HepG2 (cell line): ENCODE data around the gene HELB. TPM values are rescaled to one million over a fixed set of nuclear protein-coding genes. Genes with fewer than 3 reads are reported as not detected.

Experiments
- ATRX ChIP-seq: sonication (generic); formaldehyde crosslinking; IDR thresholded peaks from 2 replicates; pipeline ENCODE4 v1.4.0; 2020; ENCODE audit warnings: missing genetic modification reagents, borderline replicate concordance
- CENPX ChIP-seq: sonication (generic); formaldehyde crosslinking; IDR thresholded peaks from 2 replicates; pipeline ENCODE4 v1.9.0; 2021; ENCODE audit warnings: mild to moderate bottlenecking, missing genetic modification reagents, moderate library complexity
- CHCHD3 ChIP-seq: sonication (generic); formaldehyde crosslinking; IDR thresholded peaks from 2 replicates; pipeline ENCODE4 v1.8.0; 2022; ENCODE audit warnings: mild to moderate bottlenecking, missing genetic modification reagents, moderate library complexity
- HMGA1 ChIP-seq: sonication (generic); formaldehyde crosslinking; conservative IDR thresholded peaks from 2 replicates; pipeline ENCODE4 v1.4.0; 2020; ENCODE audit warnings: missing genetic modification reagents
- KDM1A ChIP-seq: IDR thresholded peaks from 2 replicates; pipeline ENCODE4 v1.6.1; 2016; ENCODE audit warnings: missing compliant biosample characterization
- KDM2A ChIP-seq: sonication (generic); formaldehyde crosslinking; IDR thresholded peaks from 2 replicates; pipeline ENCODE4 v1.4.0; 2020; ENCODE audit warnings: low read depth, missing genetic modification reagents, borderline replicate concordance
- PCBP2 ChIP-seq: fragments of 200-400 bp; formaldehyde crosslinking; optimal IDR thresholded peaks from 2 replicates; pipeline ENCODE3; 2018; ENCODE audit warnings: low read length, low read depth; ENCODE audit not compliant: poor library complexity, severe bottlenecking
- POLR2AphosphoS5 ChIP-seq: IDR thresholded peaks from 2 replicates; pipeline ENCODE4 v1.6.1; 2012; ENCODE audit warnings: low read depth, low read length
- RFX1 ChIP-seq: fragments of 450-650 bp; IDR thresholded peaks from 2 replicates; pipeline ENCODE4 v1.6.1; 2017
- SSRP1 ChIP-seq: IDR thresholded peaks from 2 replicates; pipeline ENCODE4 v1.6.1; 2016; ENCODE audit warnings: control low read depth
- TCF7 ChIP-seq: sonication (generic); IDR thresholded peaks from 2 replicates; pipeline ENCODE4 v1.6.1; 2016; ENCODE audit warnings: antibody characterized with exemption, low read depth
- TEAD2 ChIP-seq: sonication (generic); formaldehyde crosslinking; IDR thresholded peaks from 2 replicates; pipeline ENCODE4 v1.9.0; 2021; ENCODE audit warnings: missing genetic modification reagents
- ZMYM2 ChIP-seq: sonication (generic); formaldehyde crosslinking; IDR thresholded peaks from 2 replicates; pipeline ENCODE4 v1.8.0; 2022; ENCODE audit warnings: mild to moderate bottlenecking, missing genetic modification reagents
- ZNF256 ChIP-seq: sonication (generic); formaldehyde crosslinking; conservative IDR thresholded peaks from 2 replicates; pipeline ENCODE4 v1.4.0; 2020; ENCODE audit warnings: missing genetic modification reagents
- ZNF263 ChIP-seq: sonication (generic); formaldehyde crosslinking; IDR thresholded peaks from 2 replicates; pipeline ENCODE4 v1.4.0; 2020; ENCODE audit warnings: missing genetic modification reagents
- ZNF563 ChIP-seq: sonication (generic); formaldehyde crosslinking; IDR thresholded peaks from 2 replicates; pipeline ENCODE4 v1.8.0; 2022; ENCODE audit warnings: mild to moderate bottlenecking, moderate library complexity, missing genetic modification reagents
- ZNF652 ChIP-seq: IDR thresholded peaks from 2 replicates; pipeline ENCODE4 v1.6.1; 2016; ENCODE audit warnings: low read depth, borderline replicate concordance
- ZNF709 ChIP-seq: sonication (generic); formaldehyde crosslinking; IDR thresholded peaks from 2 replicates; pipeline ENCODE4 v1.5.0; 2020; ENCODE audit warnings: mild to moderate bottlenecking, missing genetic modification reagents
- ZNF761 ChIP-seq: sonication (generic); formaldehyde crosslinking; conservative IDR thresholded peaks from 2 replicates; pipeline ENCODE4 v1.4.0; 2020; ENCODE audit warnings: mild to moderate bottlenecking, missing genetic modification reagents
- ZSCAN25 ChIP-seq: sonication (generic); formaldehyde crosslinking; IDR thresholded peaks from 2 replicates; pipeline ENCODE4 v1.8.0; 2022; ENCODE audit warnings: mild to moderate bottlenecking, missing genetic modification reagents
- polyA plus RNA-seq, 8 experiments: library from polyadenylated mRNA; depleted of rRNA in 3 of 8; stranded (reverse) in 7 of 8; unstranded in 1 of 8; fragments of >200 nt; fragmentation: Illumina TruSeq in 4 of 8; extraction: Trizol in 4 of 8; gene quantifications; 2 replicates each; pipeline versions ENCODE4 v1.2.1 to v1.2.3, GENCODE V29; 2011 to 2016; ENCODE audit warnings: low read depth in 4 of 8, missing spikeins in 1 of 8, mixed read lengths in 1 of 8; ENCODE audit not compliant: insufficient read depth in 1 of 8
- total RNA-seq, 5 experiments: library from RNA; depleted of rRNA; stranded (reverse); fragments of >200 nt; fragmentation: Illumina TruSeq; extraction: Trizol; gene quantifications; 2 replicates each; pipeline ENCODE4 v1.2.3, GENCODE V29; 2016; ENCODE audit warnings: low read depth in 1 of 5
- TF ChIP-seq, protein P1 (sequence below): sonication (generic); formaldehyde crosslinking; IDR thresholded peaks from 2 replicates; pipeline ENCODE4 v1.8.1; 2023; ENCODE audit warnings: mild to moderate bottlenecking, moderate library complexity, missing genetic modification reagents
- TF ChIP-seq, protein P2 (sequence below): sonication (generic); formaldehyde crosslinking; IDR thresholded peaks from 2 replicates; pipeline ENCODE4 v1.8.1; 2023; ENCODE audit warnings: mild to moderate bottlenecking, inconsistent platforms, moderate library complexity, missing genetic modification reagents, borderline replicate concordance
- TF ChIP-seq, protein P3 (sequence below): sonication (generic); IDR thresholded peaks from 2 replicates; pipeline ENCODE4 v1.6.1; 2016; ENCODE audit warnings: low read depth, borderline replicate concordance
- TF ChIP-seq, protein P4 (sequence below): sonication (generic); formaldehyde crosslinking; IDR thresholded peaks from 2 replicates; pipeline ENCODE4 v1.4.0; 2020; ENCODE audit warnings: mild to moderate bottlenecking, low read depth, missing genetic modification reagents
- TF ChIP-seq, protein P5 (sequence below): sonication (generic); formaldehyde crosslinking; IDR thresholded peaks from 2 replicates; pipeline ENCODE4 v1.4.0; 2020; ENCODE audit warnings: mild to moderate bottlenecking, missing genetic modification reagents

HELB gene
- total and polyA plus RNA-seq, 2 of the 13 experiments (the other 11 are each of a cell fraction or from before 2014, with no cell fraction given) = 1.7 to 3.7 TPM

DNA sequence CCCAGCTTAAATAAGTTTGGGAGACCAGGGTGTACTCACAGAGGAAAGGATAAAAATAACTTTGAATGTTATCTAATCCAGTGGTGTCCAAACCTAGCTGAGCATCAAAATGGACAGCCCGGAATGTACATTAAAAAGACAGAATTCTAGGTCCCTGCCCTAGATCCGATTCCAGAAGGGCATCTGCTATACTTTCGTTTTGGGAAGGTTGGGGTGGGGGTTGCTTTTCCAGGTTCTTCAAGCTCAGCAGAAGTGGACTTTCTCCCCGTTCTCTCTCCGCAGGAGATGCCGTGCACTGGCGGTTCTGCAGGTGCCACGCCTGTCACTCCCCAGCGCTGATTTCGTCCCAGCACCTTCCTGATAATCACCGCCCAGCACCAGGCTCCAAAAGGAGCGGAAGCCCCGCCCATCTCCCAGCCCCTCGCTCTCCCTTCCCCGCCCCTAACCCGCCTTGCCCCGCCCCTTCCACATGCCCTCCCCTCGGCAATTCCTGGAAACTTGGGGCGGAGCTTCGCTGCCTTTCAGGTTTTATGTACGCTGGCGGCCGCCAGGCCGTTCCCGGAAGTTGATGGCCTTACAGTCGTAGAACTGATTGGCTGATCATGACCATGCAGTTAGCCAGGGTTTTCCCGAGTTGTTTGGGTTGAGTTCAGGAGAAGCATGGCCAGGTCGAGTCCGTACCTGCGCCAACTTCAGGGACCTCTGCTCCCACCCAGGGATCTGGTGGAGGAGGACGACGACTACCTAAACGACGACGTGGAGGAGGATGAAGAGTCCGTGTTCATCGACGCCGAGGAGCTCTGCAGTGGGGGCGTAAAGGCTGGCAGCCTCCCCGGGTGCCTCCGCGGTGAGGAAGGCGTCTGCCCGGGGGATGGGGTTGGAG, at the start of gene HELB (continued):
- TF ChIP-seq ZNF709 (CRISPR knock-in tag) = 0 out of 2 replicates have a peak, but pooled peaks have one; percentile 50
- TF ChIP-seq ZNF263 (CRISPR knock-in tag) = no peak; the same call in none of the 2 replicates
- no peak for TF ChIP-seq CENPX (CRISPR knock-in tag)
- TF ChIP-seq ZMYM2 (CRISPR knock-in tag) = no peak
- no peak for TF ChIP-seq ATRX (CRISPR knock-in tag)
- TF ChIP-seq KDM2A = peak; percentile 82; the same call in 1 of the 2 replicates
- no peak for TF ChIP-seq KDM1A
- TF ChIP-seq ZNF652 = no peak
- no peak for TF ChIP-seq ZSCAN25 (CRISPR knock-in tag)
- no peak for TF ChIP-seq RFX1
- TF ChIP-seq, protein P1, sequence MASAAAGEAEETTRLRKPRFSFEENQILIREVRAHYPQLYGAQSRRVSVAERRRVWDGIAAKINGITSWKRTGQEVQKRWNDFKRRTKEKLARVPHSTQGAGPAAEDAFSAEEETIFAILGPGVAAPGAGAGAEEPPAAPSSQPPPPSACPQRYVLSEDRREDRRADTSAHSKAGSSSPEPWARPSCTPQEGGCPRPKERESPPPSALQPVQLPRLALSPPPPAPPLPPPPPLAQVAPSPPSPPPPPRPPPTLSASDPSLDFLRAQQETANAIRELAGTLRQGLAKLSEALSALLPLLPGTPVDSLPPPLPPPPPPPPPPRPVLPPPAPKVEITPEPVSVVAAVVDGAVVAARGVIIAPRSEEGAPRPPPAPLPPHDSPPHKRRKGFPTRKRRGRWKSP (CRISPR knock-in tag) = 0 out of 2 replicates have a peak, but pooled peaks have one; percentile 35
- no peak for TF ChIP-seq TEAD2 (CRISPR knock-in tag)
- TF ChIP-seq, protein P2, sequence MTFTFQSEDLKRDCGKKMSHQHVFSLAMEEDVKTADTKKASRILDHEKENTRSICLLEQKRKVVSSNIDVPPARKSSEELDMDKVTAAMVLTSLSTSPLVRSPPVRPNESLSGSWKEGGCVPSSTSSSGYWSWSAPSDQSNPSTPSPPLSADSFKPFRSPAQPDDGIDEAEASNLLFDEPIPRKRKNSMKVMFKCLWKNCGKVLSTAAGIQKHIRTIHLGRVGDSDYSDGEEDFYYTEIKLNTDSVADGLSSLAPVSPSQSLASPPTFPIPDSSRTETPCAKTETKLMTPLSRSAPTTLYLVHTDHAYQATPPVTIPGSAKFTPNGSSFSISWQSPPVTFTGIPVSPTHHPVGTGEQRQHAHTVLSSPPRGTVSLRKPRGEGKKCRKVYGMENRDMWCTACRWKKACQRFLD (CRISPR knock-in tag) = no peak
- peak; percentile 57; the same call in 1 of the 2 replicates for TF ChIP-seq ZNF563 (CRISPR knock-in tag)
- TF ChIP-seq ZNF256 (CRISPR knock-in tag) = 0 out of 2 replicates have a peak, but pooled peaks have one; percentile 38
- peak; percentile 89 for TF ChIP-seq POLR2AphosphoS5
- no peak for TF ChIP-seq ZNF761 (CRISPR knock-in tag)
- TF ChIP-seq, protein P3, sequence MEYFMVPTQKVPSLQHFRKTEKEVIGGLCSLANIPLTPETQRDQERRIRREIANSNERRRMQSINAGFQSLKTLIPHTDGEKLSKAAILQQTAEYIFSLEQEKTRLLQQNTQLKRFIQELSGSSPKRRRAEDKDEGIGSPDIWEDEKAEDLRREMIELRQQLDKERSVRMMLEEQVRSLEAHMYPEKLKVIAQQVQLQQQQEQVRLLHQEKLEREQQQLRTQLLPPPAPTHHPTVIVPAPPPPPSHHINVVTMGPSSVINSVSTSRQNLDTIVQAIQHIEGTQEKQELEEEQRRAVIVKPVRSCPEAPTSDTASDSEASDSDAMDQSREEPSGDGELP = 0 out of 2 replicates have a peak, but pooled peaks have one; percentile 12
- no peak for TF ChIP-seq HMGA1 (CRISPR knock-in tag)
- no peak for TF ChIP-seq PCBP2
- TF ChIP-seq SSRP1 = no peak
- TF ChIP-seq, protein P4, sequence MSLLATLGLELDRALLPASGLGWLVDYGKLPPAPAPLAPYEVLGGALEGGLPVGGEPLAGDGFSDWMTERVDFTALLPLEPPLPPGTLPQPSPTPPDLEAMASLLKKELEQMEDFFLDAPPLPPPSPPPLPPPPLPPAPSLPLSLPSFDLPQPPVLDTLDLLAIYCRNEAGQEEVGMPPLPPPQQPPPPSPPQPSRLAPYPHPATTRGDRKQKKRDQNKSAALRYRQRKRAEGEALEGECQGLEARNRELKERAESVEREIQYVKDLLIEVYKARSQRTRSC (CRISPR knock-in tag) = peak; percentile 21; the same call in 1 of the 2 replicates
- no peak for TF ChIP-seq CHCHD3 (CRISPR knock-in tag)
- TF ChIP-seq, protein P5, sequence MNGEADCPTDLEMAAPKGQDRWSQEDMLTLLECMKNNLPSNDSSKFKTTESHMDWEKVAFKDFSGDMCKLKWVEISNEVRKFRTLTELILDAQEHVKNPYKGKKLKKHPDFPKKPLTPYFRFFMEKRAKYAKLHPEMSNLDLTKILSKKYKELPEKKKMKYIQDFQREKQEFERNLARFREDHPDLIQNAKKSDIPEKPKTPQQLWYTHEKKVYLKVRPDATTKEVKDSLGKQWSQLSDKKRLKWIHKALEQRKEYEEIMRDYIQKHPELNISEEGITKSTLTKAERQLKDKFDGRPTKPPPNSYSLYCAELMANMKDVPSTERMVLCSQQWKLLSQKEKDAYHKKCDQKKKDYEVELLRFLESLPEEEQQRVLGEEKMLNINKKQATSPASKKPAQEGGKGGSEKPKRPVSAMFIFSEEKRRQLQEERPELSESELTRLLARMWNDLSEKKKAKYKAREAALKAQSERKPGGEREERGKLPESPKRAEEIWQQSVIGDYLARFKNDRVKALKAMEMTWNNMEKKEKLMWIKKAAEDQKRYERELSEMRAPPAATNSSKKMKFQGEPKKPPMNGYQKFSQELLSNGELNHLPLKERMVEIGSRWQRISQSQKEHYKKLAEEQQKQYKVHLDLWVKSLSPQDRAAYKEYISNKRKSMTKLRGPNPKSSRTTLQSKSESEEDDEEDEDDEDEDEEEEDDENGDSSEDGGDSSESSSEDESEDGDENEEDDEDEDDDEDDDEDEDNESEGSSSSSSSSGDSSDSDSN = peak; percentile 65
- no peak for TF ChIP-seq TCF7
